SKM-1 (cell line): Measurements from ENCODE around the gene JMJD8.

Source experiments
- DNase-seq: peaks from one replicate; lab custom pipeline; 2025; ENCODE audit not compliant: unreplicated experiment; lab: John Stamatoyannopoulos, UW

Gene JMJD8

GRCh38 chr16:662095-662494 is 22.0 kb downstream of the JMJD8 start:
- DNase-seq = no peak

- DNase-seq = no peak
Observed at GRCh38 chr16:661184-661821, 22.8 kb downstream of the JMJD8 start.

GRCh38 chr16:660459-661183 is 23.5 kb downstream of the JMJD8 start:
- DNase-seq = peak; percentile 71

- DNase-seq = no peak
Observed at GRCh38 chr16:660132-660458, 24.0 kb downstream of the JMJD8 start.

- DNase-seq = no peak
Observed at GRCh38 chr16:659618-660017, 24.5 kb downstream of the JMJD8 start.

- no peak for DNase-seq
Observed at GRCh38 chr16:658679-659571, 25.2 kb downstream of the JMJD8 start.

GRCh38 chr16:657487-657886 is 26.6 kb downstream of the JMJD8 start:
- no peak for DNase-seq

GRCh38 chr16:654034-654433 is 30.1 kb downstream of the JMJD8 start:
- DNase-seq = no peak

GRCh38 chr16:652454-653305 is 31.5 kb downstream of the JMJD8 start:
- no peak for DNase-seq

GRCh38 chr16:651844-652243 is 32.3 kb downstream of the JMJD8 start:
- DNase-seq = no peak

- DNase-seq = no peak
Observed at GRCh38 chr16:649631-650030, 34.5 kb downstream of the JMJD8 start.

GRCh38 chr16:648781-649589 is 35.1 kb downstream of the JMJD8 start, which contains the start of gene WDR90:
WDR90 (plus strand) TSS chr16:649365; CDS start chr16:649417, 52 bp downstream.
- peak; percentile 71 for DNase-seq

GRCh38 chr16:648071-648780 is 35.9 kb downstream of the JMJD8 start:
- DNase-seq = no peak

GRCh38 chr16:647173-647902 is 36.8 kb downstream of the JMJD8 start:
- DNase-seq = no peak

GRCh38 chr16:646679-647172 is 37.4 kb downstream of the JMJD8 start:
- DNase-seq = no peak

GRCh38 chr16:645852-646678 is 38.1 kb downstream of the JMJD8 start:
- no peak for DNase-seq

GRCh38 chr16:644556-644955 is 39.6 kb downstream of the JMJD8 start:
- no peak for DNase-seq

GRCh38 chr16:643050-643368 is 41.1 kb downstream of the JMJD8 start:
- no peak for DNase-seq
